HG02610 (cell line): Measurements from ENCODE around the gene AMHR2.

Source experiments
- ATAC-seq: cut with Tn5 transposase; IDR thresholded peaks from one replicate; pipeline ENCODE4 v1.9.1; 2021; ENCODE audit warnings: mild to moderate bottlenecking, moderate library complexity; ENCODE audit not compliant: unreplicated experiment

Gene AMHR2

DNA sequence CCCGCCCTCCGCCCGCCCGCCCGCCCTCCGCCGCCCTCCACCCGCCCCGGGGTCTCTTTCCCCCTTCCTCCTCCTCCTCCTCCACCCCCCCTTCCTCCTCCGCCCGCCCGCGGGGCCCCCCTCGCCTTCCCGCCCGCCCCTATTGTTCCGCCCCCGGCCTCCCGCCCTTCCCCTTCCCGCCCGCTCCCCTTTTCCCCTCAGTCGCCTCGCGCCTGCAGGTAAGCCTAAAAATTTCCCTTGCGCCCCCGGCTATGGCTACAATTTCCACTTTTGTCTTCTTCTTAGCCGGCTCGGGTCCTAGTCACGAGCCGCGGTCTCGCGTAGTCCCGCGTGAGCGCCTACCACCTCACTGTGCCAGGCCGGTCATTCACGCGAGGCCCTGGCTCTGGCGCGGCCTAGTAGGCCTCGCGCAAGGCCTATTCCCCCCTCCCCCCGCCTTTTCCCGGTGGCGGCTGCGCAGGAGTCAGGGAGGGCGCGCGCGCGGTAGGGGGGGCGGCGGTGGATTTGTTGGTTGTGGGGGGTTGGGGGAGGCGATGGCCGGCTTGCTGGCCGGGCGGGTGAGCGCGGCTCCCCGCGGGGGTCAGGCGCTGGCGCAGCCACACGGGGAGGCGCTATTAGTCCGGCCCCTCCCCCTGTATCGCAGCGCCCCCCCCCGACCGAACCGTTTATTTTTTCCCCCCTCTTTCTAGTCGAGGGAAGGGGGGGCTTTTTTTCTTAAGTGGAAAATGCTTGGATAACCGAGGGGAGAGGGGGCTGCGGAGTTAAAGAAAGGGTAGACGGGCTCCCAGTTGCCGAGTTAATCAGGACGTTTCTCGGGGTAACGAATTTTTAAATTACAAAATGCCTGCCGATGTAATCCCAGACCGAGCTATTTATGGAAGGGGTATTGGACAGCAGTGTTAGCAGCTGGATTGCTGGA is 28.8 kb downstream of the AMHR2 start:
- no peak for ATAC-seq

GRCh38 chr12:53453953-53454640 is 30.4 kb downstream of the AMHR2 start:
- ATAC-seq, result no peak

- ATAC-seq, result no peak
Measured at GRCh38 chr12:53454707-53455106, 31.1 kb downstream of the AMHR2 start.

GRCh38 chr12:53456654-53457366 is 33.2 kb downstream of the AMHR2 start:
- ATAC-seq, result no peak

DNA sequence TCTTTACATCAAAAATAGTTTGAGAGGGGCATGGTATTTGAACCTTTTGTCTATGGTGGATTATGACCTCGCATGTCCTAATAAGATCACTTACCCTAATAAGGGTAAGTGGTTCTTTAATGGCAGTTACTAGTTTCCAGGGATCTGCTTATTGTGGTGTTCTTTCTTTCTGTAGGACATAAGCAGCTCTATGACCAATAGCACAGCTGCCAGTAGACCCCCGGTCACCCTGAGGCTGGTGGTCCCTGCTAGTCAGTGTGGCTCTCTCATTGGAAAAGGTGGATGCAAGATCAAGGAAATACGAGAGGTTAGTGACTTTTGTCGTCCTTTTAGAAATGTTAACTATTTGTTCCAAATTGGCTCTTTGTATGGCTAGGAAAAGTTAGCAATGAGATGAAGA is 35.4 kb downstream of the AMHR2 start:
- no peak for ATAC-seq

DNA sequence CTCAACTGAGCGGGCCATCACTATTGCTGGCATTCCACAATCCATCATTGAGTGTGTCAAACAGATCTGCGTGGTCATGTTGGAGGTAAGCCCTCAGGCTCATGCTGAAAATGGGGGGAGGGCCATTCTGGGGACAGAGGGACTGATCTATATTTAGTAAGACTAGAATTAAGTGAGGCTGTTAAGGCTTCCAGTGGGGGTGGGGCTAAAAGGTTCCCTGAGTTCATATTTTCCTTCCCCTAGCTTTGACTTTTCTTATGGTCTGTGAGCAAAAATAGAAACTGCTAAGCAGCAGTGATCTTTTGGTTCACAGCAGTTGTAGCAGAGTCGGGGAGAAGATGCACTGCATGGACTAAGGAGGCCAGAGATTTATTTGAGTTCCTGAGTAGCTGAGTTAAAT is 37.4 kb downstream of the AMHR2 start:
- no peak for ATAC-seq

GRCh38 chr12:53461591-53461990 is 37.9 kb downstream of the AMHR2 start:
- ATAC-seq, result no peak

- no peak for ATAC-seq
Measured at GRCh38 chr12:53462935-53463334, 39.3 kb downstream of the AMHR2 start.

DNA sequence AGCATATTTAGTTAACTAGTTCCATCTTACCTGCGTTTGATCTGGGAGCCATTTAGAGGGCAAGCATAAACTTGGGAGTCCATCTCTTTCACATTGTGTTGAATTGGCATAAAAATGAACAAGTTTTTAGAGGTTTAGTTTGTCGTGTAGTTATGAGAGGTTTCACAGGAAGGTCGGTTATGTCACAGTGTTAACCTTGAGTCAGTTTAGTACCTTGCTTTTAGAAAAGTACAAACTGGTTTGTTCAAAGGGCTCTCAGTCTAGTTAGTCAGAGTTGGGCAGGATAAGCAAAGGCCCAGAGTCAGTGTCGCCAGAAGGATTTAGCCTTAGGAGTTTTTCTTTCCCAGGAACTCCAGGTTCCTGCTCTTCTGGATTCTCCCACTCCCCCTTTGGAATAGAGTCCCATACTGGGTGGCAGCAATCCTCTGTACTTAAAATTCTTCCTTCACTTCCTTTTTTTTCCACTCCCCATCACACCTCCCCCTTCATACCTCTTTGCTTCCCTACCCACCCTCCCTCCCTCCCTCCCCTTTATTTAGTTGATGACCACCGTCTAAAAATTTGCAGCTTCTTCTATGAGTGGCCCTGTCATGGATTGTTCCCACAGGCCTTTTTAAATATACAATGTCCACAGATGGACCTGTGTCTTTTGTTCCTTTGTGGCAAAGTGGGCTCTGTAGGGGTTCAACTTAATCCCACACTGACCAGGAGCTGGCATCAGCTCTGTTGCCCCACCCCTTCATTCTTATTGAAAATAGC is 40.3 kb downstream of the AMHR2 start:
- ATAC-seq, result no peak

- ATAC-seq, result no peak
Measured at GRCh38 chr12:53464685-53465418, 41.2 kb downstream of the AMHR2 start.

DNA sequence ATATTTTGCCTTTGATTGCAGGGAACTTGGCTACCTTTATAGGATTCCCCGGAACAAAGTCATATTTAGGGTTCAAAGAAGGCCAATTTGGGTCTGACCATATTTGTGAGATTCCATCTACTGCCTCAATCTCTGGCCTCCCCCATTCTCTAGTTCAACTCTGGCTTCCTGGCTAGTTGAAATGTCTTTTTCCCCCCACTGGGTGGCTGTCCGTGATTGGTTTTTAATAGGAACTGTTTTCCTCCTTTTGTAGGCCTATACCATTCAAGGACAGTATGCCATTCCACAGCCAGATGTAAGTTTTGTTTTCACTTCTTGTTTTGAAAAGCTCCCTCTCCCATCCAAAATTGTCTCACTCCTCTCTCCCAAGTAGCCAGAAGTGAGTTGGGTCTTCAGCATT is 42.0 kb downstream of the AMHR2 start:
- ATAC-seq, result no peak

DNA sequence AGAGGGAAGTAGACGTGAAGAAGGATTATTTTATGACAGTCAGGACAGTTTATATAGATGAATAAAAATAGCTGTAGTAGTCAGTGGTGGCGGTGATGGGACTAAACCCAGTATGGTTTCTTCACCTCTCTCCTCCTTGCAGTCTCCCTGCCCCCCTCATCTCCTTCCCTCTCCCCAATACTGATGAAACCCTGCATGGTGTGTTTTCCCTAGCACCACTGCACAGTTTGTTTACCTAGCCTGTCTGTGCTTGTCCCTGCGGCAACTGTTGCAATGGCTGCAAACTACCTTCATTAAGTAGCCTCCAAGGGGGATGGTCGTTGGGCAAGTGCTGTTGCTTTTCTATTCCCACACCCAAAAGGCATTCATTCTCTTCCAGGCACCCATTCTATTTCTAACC is 43.0 kb downstream of the AMHR2 start:
- ATAC-seq, result no peak

DNA sequence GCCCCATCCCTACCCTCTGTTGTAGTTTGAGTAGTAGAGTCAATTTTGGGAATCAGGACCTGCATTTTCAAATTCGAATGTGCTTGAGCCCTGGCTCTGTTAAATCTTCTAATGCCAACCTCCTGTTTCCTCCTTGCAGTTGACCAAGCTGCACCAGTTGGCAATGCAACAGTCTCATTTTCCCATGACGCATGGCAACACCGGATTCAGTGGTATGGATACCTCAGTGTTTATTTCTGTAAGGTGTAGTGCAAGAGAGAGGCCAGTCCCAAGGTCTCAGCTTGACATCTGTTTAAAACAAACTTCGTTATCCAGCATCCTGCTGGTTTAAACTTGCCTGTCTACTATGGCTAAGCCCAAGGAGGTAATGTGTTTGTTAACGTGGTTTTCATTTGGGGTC is 43.4 kb downstream of the AMHR2 start:
- no peak for ATAC-seq

GRCh38 chr12:53467880-53468279 is 44.2 kb downstream of the AMHR2 start:
- no peak for ATAC-seq

- no peak for ATAC-seq
Measured at GRCh38 chr12:53468282-53468681, 44.6 kb downstream of the AMHR2 start.

DNA sequence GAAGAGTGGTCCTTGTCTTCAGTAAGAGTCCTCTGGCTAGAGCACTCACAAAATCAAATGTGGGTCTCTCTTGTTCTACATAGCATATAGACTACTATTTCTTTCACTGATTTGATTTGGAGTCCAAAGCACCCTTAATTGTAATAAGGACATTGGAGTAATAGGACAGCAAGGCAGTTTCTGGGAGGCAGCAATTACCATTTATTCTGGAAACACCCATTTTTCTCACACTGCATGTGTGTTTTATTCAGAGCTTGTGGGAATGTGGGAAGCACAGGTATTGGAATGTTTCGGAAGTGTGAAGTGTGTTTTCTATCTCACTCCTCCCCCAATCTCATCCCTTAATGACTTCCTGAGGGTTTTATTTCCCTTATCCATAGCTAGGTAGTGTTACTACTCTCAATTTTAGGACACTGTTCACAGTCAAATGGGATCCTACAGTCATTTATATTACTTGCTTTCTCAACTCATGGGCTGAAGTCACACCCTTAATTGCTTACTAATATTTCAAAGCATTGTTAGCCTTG is 48.5 kb downstream of the AMHR2 start:
- ATAC-seq, result no peak

DNA sequence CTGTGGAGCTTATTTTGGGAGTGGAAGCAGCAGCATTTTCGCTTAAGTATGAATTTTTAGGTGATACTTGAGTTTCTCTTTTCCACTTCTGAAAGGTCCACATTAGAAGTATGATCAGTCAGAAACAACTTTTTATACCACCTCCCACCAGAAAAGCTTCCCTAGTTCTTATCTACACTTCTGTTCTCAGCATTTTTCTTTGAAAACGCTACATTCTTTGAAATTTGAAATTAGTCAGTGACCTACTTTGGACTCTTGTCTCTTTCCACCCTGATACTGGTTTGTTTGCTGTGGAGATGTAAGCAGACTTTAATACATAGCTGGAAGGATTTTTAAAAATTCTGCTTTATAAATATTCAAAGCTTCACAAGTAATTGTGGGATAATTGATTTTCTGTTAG is 50.4 kb downstream of the AMHR2 start:
- no peak for ATAC-seq

- no peak for ATAC-seq
Measured at GRCh38 chr12:53474819-53475218, 51.2 kb downstream of the AMHR2 start.

DNA sequence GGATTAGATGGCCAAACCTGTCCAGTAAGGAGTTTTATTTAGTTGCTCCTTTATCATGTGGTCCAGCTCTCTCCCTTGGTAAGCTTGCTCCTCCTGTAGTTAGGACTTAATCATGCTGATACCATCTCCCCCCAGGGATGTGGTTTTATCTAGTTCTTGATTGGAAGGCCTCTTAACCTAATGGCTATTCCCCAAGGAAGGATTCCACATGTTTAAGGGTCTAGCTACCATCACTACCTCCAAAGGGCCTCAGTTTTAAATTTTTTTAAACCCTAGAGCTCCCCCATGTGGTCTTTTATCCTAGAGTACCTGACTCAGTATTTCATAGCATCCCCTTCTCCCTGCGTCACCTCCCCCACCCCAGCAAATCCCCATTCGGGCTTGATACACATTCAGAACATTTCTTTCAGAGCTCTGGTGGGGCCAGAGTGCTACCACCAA is 53.1 kb downstream of the AMHR2 start:
- no peak for ATAC-seq

- ATAC-seq, result no peak
Measured at GRCh38 chr12:53478865-53479264, 55.2 kb downstream of the AMHR2 start.
